HepG2 (cell line): Measurements from ENCODE around the gene EIF3L. TPM values are rescaled to one million over a fixed set of nuclear protein-coding genes. Genes with fewer than 3 reads are reported as not detected.

Experiments
- AGO1 ChIP-seq: fragments of 200-400 bp; formaldehyde crosslinking; IDR thresholded peaks from 2 replicates; pipeline ENCODE4 v1.6.1; 2017; ENCODE audit warnings: mild to moderate bottlenecking, low read depth, low read length, moderate library complexity; ENCODE audit not compliant: poor library complexity, severe bottlenecking
- AKAP8 ChIP-seq: sonication (generic); formaldehyde crosslinking; IDR thresholded peaks from 2 replicates; pipeline ENCODE4 v1.5.1; 2020; ENCODE audit warnings: mild to moderate bottlenecking, missing genetic modification reagents
- CBFB ChIP-seq: sonication (generic); formaldehyde crosslinking; IDR thresholded peaks from 2 replicates; pipeline ENCODE4 v1.4.0; 2020; ENCODE audit warnings: missing genetic modification reagents
- CHD2 ChIP-seq: IDR thresholded peaks from 2 replicates; pipeline ENCODE4 v1.6.1; 2011; ENCODE audit warnings: low read depth, low read length, improper control_type of control experiment
- MATR3 ChIP-seq: sonication (generic); formaldehyde crosslinking; IDR thresholded peaks from 2 replicates; pipeline ENCODE4 v1.4.0; 2020; ENCODE audit warnings: missing genetic modification reagents
- NCOR1 ChIP-seq: fragments of 200-600 bp; sonication (generic); IDR thresholded peaks from 2 replicates; pipeline ENCODE4 v1.7.0; 2017; ENCODE audit warnings: antibody characterized with exemption, low read length, borderline replicate concordance
- REPIN1 ChIP-seq: sonication (generic); formaldehyde crosslinking; IDR thresholded peaks from 2 replicates; pipeline ENCODE4 v1.8.0; 2022; ENCODE audit warnings: missing genetic modification reagents, low read depth, mild to moderate bottlenecking, borderline replicate concordance
- SRF ChIP-seq: IDR thresholded peaks from 2 replicates; pipeline ENCODE4 v1.6.1; 2011; ENCODE audit warnings: mild to moderate bottlenecking, low read depth, low read length, moderate library complexity
- STAG1 ChIP-seq: sonication (generic); formaldehyde crosslinking; IDR thresholded peaks from 2 replicates; pipeline ENCODE4 v1.4.0; 2020; ENCODE audit warnings: missing genetic modification reagents
- ZBTB7A ChIP-seq: sonication (generic); formaldehyde crosslinking; IDR thresholded peaks from 2 replicates; pipeline ENCODE4 v1.8.0; 2022; ENCODE audit warnings: mild to moderate bottlenecking, missing genetic modification reagents
- ZNF282 ChIP-seq: fragments of 450-650 bp; IDR thresholded peaks from 2 replicates; pipeline ENCODE4 v1.6.1; 2018; ENCODE audit not compliant: partially characterized antibody
- ZNF331 ChIP-seq: sonication (generic); formaldehyde crosslinking; IDR thresholded peaks from 2 replicates; pipeline ENCODE4 v1.4.0; 2020; ENCODE audit warnings: missing genetic modification reagents
- ZNF441 ChIP-seq: sonication (generic); formaldehyde crosslinking; IDR thresholded peaks from 2 replicates; pipeline ENCODE4 v1.7.0; 2021; ENCODE audit warnings: missing genetic modification reagents, borderline replicate concordance
- ZNF605 ChIP-seq: sonication (generic); formaldehyde crosslinking; IDR thresholded peaks from 2 replicates; pipeline ENCODE4 v1.8.0; 2022; ENCODE audit warnings: mild to moderate bottlenecking, missing genetic modification reagents
- polyA plus RNA-seq, 8 experiments: library from polyadenylated mRNA; depleted of rRNA in 3 of 8; stranded (reverse) in 7 of 8; unstranded in 1 of 8; fragments of >200 nt; fragmentation: Illumina TruSeq in 4 of 8; extraction: Trizol in 4 of 8; gene quantifications; 2 replicates each; pipeline versions ENCODE4 v1.2.1 to v1.2.3, GENCODE V29; 2011 to 2016; ENCODE audit warnings: low read depth in 4 of 8, missing spikeins in 1 of 8, mixed read lengths in 1 of 8; ENCODE audit not compliant: insufficient read depth in 1 of 8
- total RNA-seq, 5 experiments: library from RNA; depleted of rRNA; stranded (reverse); fragments of >200 nt; fragmentation: Illumina TruSeq; extraction: Trizol; gene quantifications; 2 replicates each; pipeline ENCODE4 v1.2.3, GENCODE V29; 2016; ENCODE audit warnings: low read depth in 1 of 5
- TF ChIP-seq, protein P1 (sequence below): sonication (generic); formaldehyde crosslinking; IDR thresholded peaks from 2 replicates; pipeline ENCODE4 v1.5.0; 2020; ENCODE audit warnings: mild to moderate bottlenecking, missing genetic modification reagents
- TF ChIP-seq, protein P2 (sequence below): sonication (generic); formaldehyde crosslinking; IDR thresholded peaks from 2 replicates; pipeline ENCODE4 v1.8.1; 2023; ENCODE audit warnings: missing genetic modification reagents, inconsistent platforms, borderline replicate concordance
- TF ChIP-seq, protein P3 (sequence below): sonication (generic); formaldehyde crosslinking; conservative IDR thresholded peaks from 2 replicates; pipeline ENCODE4 v1.8.0; 2022; ENCODE audit warnings: mild to moderate bottlenecking, moderate library complexity, missing genetic modification reagents
- TF ChIP-seq, protein P4 (sequence below): sonication (generic); formaldehyde crosslinking; IDR thresholded peaks from 2 replicates; pipeline ENCODE4 v1.4.0; 2020; ENCODE audit warnings: missing genetic modification reagents

The EIF3L gene
- total and polyA plus RNA-seq, 2 of the 13 experiments (the other 11 are each of a cell fraction or from before 2014, with no cell fraction given): 514 to 793 TPM

DNA sequence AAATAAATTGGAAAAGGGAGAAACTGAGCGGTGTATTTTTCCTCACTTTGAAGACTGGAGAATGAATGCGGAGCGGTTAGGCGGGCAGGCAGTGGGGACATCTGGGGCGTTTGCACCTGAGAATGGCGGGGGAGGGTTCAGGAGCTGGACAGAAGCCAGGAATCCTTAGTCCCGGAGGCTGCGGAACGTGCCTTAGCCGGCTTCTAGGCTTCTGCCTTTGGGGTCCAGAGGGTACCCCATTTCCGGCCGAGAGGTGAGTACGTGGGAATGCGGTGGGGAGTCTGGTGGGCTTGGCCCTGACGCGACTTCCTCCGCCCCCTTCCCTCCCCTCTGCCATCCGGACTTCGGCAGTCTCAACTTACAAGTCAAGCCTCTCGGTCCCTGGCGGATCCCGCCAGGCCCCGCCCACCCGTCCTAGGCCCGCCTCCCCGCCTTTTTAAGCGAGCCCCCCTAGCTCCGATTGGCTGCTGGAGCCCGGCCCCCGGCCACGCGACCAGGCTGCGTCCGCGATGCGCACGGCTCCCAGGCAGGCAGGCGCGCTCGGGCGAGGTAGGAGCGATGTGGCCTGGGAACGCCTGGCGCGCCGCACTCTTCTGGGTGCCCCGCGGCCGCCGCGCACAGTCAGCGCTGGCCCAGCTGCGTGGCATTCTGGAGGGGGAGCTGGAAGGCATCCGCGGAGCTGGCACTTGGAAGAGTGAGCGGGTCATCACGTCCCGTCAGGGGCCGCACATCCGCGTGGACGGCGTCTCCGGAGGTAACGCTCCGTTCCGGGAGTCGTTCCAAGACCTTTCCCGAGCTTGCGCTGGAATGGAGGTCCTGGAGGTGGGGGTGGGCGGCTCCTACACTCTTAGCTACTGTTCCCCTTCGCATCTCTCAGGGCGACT is 41.6 kb upstream of the EIF3L start, which contains the start of gene GCAT (continued):
- TF ChIP-seq, protein P1, sequence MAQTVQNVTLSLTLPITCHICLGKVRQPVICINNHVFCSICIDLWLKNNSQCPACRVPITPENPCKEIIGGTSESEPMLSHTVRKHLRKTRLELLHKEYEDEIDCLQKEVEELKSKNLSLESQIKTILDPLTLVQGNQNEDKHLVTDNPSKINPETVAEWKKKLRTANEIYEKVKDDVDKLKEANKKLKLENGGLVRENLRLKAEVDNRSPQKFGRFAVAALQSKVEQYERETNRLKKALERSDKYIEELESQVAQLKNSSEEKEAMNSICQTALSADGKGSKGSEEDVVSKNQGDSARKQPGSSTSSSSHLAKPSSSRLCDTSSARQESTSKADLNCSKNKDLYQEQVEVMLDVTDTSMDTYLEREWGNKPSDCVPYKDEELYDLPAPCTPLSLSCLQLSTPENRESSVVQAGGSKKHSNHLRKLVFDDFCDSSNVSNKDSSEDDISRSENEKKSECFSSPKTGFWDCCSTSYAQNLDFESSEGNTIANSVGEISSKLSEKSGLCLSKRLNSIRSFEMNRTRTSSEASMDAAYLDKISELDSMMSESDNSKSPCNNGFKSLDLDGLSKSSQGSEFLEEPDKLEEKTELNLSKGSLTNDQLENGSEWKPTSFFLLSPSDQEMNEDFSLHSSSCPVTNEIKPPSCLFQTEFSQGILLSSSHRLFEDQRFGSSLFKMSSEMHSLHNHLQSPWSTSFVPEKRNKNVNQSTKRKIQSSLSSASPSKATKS (CRISPR knock-in tag): no peak
- TF ChIP-seq ZNF441 (CRISPR knock-in tag) (no peak), ZNF331 (CRISPR knock-in tag) (no peak), CHD2 (no peak; the same call in 1 of the 2 replicates), REPIN1 (CRISPR knock-in tag) (0 out of 2 replicates have a peak, but pooled peaks have one; percentile 11), SRF (peak; percentile 86), CBFB (no peak), STAG1 (no peak), ZBTB7A (0 out of 2 replicates have a peak, but pooled peaks have one; percentile 28), ZNF282 (no peak), MATR3 (CRISPR knock-in tag) (no peak), NCOR1 (0 out of 2 replicates have a peak, but pooled peaks have one; percentile 36), AKAP8 (peak; percentile 96), ZNF605 (CRISPR knock-in tag) (peak; percentile 91), AGO1 (peak; percentile 99)
- TF ChIP-seq, protein P2, sequence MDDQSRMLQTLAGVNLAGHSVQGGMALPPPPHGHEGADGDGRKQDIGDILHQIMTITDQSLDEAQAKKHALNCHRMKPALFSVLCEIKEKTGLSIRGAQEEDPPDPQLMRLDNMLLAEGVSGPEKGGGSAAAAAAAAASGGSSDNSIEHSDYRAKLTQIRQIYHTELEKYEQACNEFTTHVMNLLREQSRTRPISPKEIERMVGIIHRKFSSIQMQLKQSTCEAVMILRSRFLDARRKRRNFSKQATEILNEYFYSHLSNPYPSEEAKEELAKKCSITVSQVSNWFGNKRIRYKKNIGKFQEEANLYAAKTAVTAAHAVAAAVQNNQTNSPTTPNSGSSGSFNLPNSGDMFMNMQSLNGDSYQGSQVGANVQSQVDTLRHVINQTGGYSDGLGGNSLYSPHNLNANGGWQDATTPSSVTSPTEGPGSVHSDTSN (CRISPR knock-in tag): no peak
- TF ChIP-seq, protein P3, sequence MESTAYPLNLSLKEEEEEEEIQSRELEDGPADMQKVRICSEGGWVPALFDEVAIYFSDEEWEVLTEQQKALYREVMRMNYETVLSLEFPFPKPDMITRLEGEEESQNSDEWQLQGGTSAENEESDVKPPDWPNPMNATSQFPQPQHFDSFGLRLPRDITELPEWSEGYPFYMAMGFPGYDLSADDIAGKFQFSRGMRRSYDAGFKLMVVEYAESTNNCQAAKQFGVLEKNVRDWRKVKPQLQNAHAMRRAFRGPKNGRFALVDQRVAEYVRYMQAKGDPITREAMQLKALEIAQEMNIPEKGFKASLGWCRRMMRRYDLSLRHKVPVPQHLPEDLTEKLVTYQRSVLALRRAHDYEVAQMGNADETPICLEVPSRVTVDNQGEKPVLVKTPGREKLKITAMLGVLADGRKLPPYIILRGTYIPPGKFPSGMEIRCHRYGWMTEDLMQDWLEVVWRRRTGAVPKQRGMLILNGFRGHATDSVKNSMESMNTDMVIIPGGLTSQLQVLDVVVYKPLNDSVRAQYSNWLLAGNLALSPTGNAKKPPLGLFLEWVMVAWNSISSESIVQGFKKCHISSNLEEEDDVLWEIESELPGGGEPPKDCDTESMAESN (CRISPR knock-in tag): 0 out of 2 replicates have a peak, but pooled peaks have one; percentile 49
- TF ChIP-seq, protein P4, sequence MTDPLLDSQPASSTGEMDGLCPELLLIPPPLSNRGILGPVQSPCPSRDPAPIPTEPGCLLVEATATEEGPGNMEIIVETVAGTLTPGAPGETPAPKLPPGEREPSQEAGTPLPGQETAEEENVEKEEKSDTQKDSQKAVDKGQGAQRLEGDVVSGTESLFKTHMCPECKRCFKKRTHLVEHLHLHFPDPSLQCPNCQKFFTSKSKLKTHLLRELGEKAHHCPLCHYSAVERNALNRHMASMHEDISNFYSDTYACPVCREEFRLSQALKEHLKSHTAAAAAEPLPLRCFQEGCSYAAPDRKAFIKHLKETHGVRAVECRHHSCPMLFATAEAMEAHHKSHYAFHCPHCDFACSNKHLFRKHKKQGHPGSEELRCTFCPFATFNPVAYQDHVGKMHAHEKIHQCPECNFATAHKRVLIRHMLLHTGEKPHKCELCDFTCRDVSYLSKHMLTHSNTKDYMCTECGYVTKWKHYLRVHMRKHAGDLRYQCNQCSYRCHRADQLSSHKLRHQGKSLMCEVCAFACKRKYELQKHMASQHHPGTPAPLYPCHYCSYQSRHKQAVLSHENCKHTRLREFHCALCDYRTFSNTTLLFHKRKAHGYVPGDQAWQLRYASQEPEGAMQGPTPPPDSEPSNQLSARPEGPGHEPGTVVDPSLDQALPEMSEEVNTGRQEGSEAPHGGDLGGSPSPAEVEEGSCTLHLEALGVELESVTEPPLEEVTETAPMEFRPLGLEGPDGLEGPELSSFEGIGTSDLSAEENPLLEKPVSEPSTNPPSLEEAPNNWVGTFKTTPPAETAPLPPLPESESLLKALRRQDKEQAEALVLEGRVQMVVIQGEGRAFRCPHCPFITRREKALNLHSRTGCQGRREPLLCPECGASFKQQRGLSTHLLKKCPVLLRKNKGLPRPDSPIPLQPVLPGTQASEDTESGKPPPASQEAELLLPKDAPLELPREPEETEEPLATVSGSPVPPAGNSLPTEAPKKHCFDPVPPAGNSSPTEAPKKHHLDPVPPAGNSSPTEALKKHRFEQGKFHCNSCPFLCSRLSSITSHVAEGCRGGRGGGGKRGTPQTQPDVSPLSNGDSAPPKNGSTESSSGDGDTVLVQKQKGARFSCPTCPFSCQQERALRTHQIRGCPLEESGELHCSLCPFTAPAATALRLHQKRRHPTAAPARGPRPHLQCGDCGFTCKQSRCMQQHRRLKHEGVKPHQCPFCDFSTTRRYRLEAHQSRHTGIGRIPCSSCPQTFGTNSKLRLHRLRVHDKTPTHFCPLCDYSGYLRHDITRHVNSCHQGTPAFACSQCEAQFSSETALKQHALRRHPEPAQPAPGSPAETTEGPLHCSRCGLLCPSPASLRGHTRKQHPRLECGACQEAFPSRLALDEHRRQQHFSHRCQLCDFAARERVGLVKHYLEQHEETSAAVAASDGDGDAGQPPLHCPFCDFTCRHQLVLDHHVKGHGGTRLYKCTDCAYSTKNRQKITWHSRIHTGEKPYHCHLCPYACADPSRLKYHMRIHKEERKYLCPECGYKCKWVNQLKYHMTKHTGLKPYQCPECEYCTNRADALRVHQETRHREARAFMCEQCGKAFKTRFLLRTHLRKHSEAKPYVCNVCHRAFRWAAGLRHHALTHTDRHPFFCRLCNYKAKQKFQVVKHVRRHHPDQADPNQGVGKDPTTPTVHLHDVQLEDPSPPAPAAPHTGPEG (CRISPR knock-in tag): peak; percentile 45; the same call in 1 of the 2 replicates
